ENCODE data around the gene APBB2.

The APBB2 gene

GRCh38 chr4:40915318-40916217 is 298.8 kb downstream of the APBB2 start:
- Histone ChIP-seq H3K4me2 (no peak overlapping the region), H3K4me3 (IDR thresholded peaks at IDR 0.05; ENCODE audit: insufficient read depth, low read depth, low read length) (no peak overlapping the region), H3K9ac (no peak overlapping the region), H3K4me1 (ENCODE audit: low read depth, poor library complexity, severe bottlenecking) (no peaks in the 10 kb centered on the region), H2AFZ (ENCODE audit: low read depth) (no peak overlapping the region), H3K79me2 (ENCODE audit: insufficient read depth, low read depth) (no peaks in the 10 kb centered on the region), H4K20me1 (ENCODE audit: insufficient read depth) (no peaks in the 10 kb centered on the region), H3K27ac (no peak overlapping the region), H3K27me3 (ENCODE audit: insufficient read depth, low read depth) (no peaks in the 10 kb centered on the region), H3K36me3 (ENCODE audit: insufficient read depth) (no peaks in the 10 kb centered on the region)
- TF ChIP-seq CTCF (conservative IDR thresholded peaks at IDR 0.05; ENCODE audit: low read depth, low read length) = no peak

- TF ChIP-seq CTCF (conservative IDR thresholded peaks at IDR 0.05; ENCODE audit: low read depth, low read length) = no peak
- Histone ChIP-seq H2AFZ (ENCODE audit: low read depth) (no peak overlapping the region), H3K36me3 (ENCODE audit: insufficient read depth) (no peaks in the 10 kb centered on the region), H3K27me3 (ENCODE audit: insufficient read depth, low read depth) (no peaks in the 10 kb centered on the region), H3K79me2 (ENCODE audit: insufficient read depth, low read depth) (no peaks in the 10 kb centered on the region), H3K27ac (no peak overlapping the region), H3K9ac (no peak overlapping the region), H4K20me1 (ENCODE audit: insufficient read depth) (no peaks in the 10 kb centered on the region), H3K4me1 (ENCODE audit: low read depth, poor library complexity, severe bottlenecking) (no peaks in the 10 kb centered on the region), H3K4me3 (IDR thresholded peaks at IDR 0.05; ENCODE audit: insufficient read depth, low read depth, low read length) (no peak overlapping the region), H3K4me2 (no peak overlapping the region)
Observed at GRCh38 chr4:40912460-40913184, 301.7 kb downstream of the APBB2 start.

- Histone ChIP-seq H3K27ac (no peak overlapping the region), H4K20me1 (ENCODE audit: insufficient read depth) (no peaks in the 10 kb centered on the region), H2AFZ (ENCODE audit: low read depth) (no peak overlapping the region), H3K9ac (no peak overlapping the region), H3K27me3 (ENCODE audit: insufficient read depth, low read depth) (no peaks in the 10 kb centered on the region), H3K4me3 (IDR thresholded peaks at IDR 0.05; ENCODE audit: insufficient read depth, low read depth, low read length) (no peak overlapping the region), H3K36me3 (ENCODE audit: insufficient read depth) (no peaks in the 10 kb centered on the region), H3K79me2 (ENCODE audit: insufficient read depth, low read depth) (no peaks in the 10 kb centered on the region), H3K4me1 (ENCODE audit: low read depth, poor library complexity, severe bottlenecking) (no peaks in the 10 kb centered on the region), H3K4me2 (no peak overlapping the region)
- TF ChIP-seq CTCF (conservative IDR thresholded peaks at IDR 0.05; ENCODE audit: low read depth, low read length) = no peak
Observed at GRCh38 chr4:40910706-40911105, 303.6 kb downstream of the APBB2 start.

GRCh38 chr4:40909363-40909876 is 304.9 kb downstream of the APBB2 start:
- Histone ChIP-seq H3K9ac (no peak overlapping the region), H3K36me3 (ENCODE audit: insufficient read depth) (no peaks in the 10 kb centered on the region), H3K79me2 (ENCODE audit: insufficient read depth, low read depth) (no peaks in the 10 kb centered on the region), H3K4me1 (ENCODE audit: low read depth, poor library complexity, severe bottlenecking) (no peaks in the 10 kb centered on the region), H4K20me1 (ENCODE audit: insufficient read depth) (no peaks in the 10 kb centered on the region), H3K27ac (no peak overlapping the region), H3K4me2 (no peak overlapping the region), H3K4me3 (IDR thresholded peaks at IDR 0.05; ENCODE audit: insufficient read depth, low read depth, low read length) (no peak overlapping the region), H3K27me3 (ENCODE audit: insufficient read depth, low read depth) (no peaks in the 10 kb centered on the region), H2AFZ (ENCODE audit: low read depth) (no peak overlapping the region)
- TF ChIP-seq CTCF (conservative IDR thresholded peaks at IDR 0.05; ENCODE audit: low read depth, low read length) = no peak

Measured in KMS-11 (cell line).